Spleen (tissue), 11 donors: ENCODE results near the gene ADGRD1. TPM values are rescaled to one million over a fixed set of nuclear protein-coding genes. Genes with fewer than 3 reads are reported as not detected.

Experiments
- DNase-seq: peaks from one replicate; pipeline ENCODE4 v3.0.0-alpha.2; 2020
- H3K27ac ChIP-seq, 8 donors: fragments of 200-600 bp; sonication (generic) in 7 of 8; 1 replicate in 4 of 8; 2 replicates in 4 of 8; pipeline versions ENCODE4 v1.5.0 to v1.8.0; 2016 to 2021; ENCODE audit warnings: inconsistent platforms in 4 of 8, mild to moderate bottlenecking in 4 of 8, moderate library complexity in 1 of 8
- H3K27me3 ChIP-seq, 7 donors: fragments of 200-600 bp; sonication (generic) in 6 of 7; replicated peaks in 1 of 7; 1 replicate in 4 of 7; 2 replicates in 3 of 7; pipeline versions ENCODE4 v1.5.0 to v1.8.0; 2016 to 2021; ENCODE audit warnings: inconsistent platforms in 3 of 7, mild to moderate bottlenecking in 1 of 7
- H3K36me3 ChIP-seq, 6 donors: fragments of 200-600 bp; sonication (generic) in 5 of 6; 1 replicate in 4 of 6; 2 replicates in 2 of 6; pipeline versions ENCODE4 v1.5.0 to v1.8.0; 2016 to 2021; ENCODE audit warnings: inconsistent platforms in 2 of 6
- H3K4me1 ChIP-seq, 6 donors: fragments of 200-600 bp; sonication (generic) in 5 of 6; 1 replicate in 3 of 6; 2 replicates in 3 of 6; pipeline versions ENCODE4 v1.5.0 to v1.8.0; 2016 to 2021; ENCODE audit warnings: inconsistent platforms in 3 of 6
- H3K4me3 ChIP-seq, 8 donors: fragments of 200-600 bp; sonication (generic) in 7 of 8; 1 replicate in 4 of 8; 2 replicates in 4 of 8; pipeline versions ENCODE4 v1.5.0 to v1.8.0; 2016 to 2021; ENCODE audit warnings: inconsistent platforms in 4 of 8, mild to moderate bottlenecking in 4 of 8, moderate library complexity in 2 of 8
- H3K9me3 ChIP-seq, 8 donors: fragments of 200-600 bp; sonication (generic) in 7 of 8; 1 replicate in 4 of 8; 2 replicates in 4 of 8; pipeline versions ENCODE4 v1.5.0 to v1.8.0; 2016 to 2021; ENCODE audit warnings: inconsistent platforms in 4 of 8
- POLR2A ChIP-seq, 3 donors: fragments of 450-650 bp; IDR thresholded peaks; one replicate each; pipeline ENCODE4 v1.5.1; 2017; ENCODE audit warnings: antibody characterized with exemption in 3 of 3, mild to moderate bottlenecking in 1 of 3
- POLR2AphosphoS5 ChIP-seq, 3 donors: sonication (generic); formaldehyde crosslinking; IDR thresholded peaks; one replicate each; pipeline ENCODE4 v1.5.1; 2017; ENCODE audit warnings: antibody characterized with exemption in 3 of 3
- WGBS, 5 donors: extraction: QIAGEN DNeasy Blood & Tissue Kit in 3 of 5; methylation state at CpG; one replicate each; pipeline versions ENCODE4 v1.1.5 to v1.1.7; 2013 to 2018; 5-methylcytosine and 5-hydroxymethylcytosine counted together
- intact Hi-C: fragments of 100-400 bp; cut with DNase I; formaldehyde crosslinking; loops from one replicate; pipeline ENCODE4 v1.15.0; 2023; ENCODE audit warnings: low total_unique reads
- polyA plus RNA-seq, 3 donors: library from polyadenylated mRNA; stranded (reverse); fragments of 200-250 nt; gene quantifications; one replicate each; pipeline ENCODE4 v1.2.1, GENCODE V29; 2013
- total RNA-seq, 7 donors: library from RNA; depleted of rRNA in 3 of 7; stranded (reverse); fragments of >200 nt in 3 of 7; fragmentation: NEBNext Ultra II Directional in 4 of 7; extraction: Animal tissue kit (Norgen Biotek cat#: 25700) in 4 of 7; gene quantifications; one replicate each; pipeline versions ENCODE4 v1.1.0 to v1.2.1, GENCODE V29; 2016 to 2021
- TF ChIP-seq, protein P1 (sequence below), 11 experiments: fragments of 200-600 bp in 7 of 11; fragments of 450-650 bp in 4 of 11; sonication (generic) in 4 of 11; IDR thresholded peaks in 8 of 11; conservative IDR thresholded peaks in 3 of 11; 1 replicate in 7 of 11; 2 replicates in 4 of 11; pipeline versions ENCODE4 v1.4.0 to v1.8.0; 2016 to 2021; ENCODE audit warnings: antibody characterized with exemption in 11 of 11, inconsistent platforms in 4 of 11, mild to moderate bottlenecking in 1 of 11
- donor health status: healthy with polysubstance abuse.
- donor health status: DM: no; HTN: no; CAD: no; lungs with moderate emphysema.
- donor health status: DM: no; HTN: no; CAD: no.
- donor health status: Bipolar disorder and iron deficiency.
- donor health status: healthy.
- donor health status: DM: no; HTN: no; CAD: no.
- donor health status: DM: yes; HTN: yes; CAD: no.

ADGRD1 gene
- total and polyA plus RNA-seq, 10 donors = 0.89 to 9.7 (median 4.8) TPM

DNA sequence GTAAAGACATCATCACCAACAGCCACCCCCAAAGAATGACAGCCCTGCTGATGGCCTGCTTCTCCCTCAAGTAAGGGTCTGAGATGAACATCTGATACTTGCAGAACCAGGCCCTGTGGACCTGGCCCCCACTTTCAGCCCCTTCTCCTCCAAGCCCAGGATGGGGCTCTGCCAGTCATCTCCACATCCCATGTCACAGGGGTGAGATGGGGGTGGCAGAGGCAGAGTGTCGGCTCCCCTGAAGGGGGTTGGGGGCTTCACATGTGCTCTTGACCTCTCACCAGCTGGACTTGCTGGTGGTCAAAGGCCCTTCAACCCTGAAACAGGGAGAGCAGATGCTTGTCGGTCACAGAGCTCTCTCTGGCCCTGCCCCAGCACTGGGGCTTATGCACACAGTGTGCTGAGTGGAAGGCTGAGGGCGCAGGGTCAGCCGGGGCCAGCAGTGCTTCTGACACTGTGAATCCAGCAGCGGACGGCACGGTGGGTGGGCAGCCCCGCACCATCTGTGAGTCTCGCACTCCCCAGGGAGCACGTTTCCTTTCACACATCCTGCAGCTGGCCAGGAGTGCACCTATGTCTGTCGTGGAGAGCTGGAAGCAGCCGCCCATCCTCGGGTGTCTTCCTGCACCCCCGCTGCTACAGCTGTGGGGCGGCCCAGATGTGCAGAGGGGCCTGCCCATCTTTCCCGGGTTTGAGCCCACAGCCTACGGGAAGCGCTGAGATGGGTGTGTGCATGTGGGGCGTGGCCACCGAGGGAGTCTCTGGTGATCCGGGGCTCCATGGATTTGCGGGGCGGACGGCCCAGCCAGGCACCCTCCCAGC, 94.3 kb downstream of the ADGRD1 start:
- Histone ChIP-seq H3K36me3 (no peaks in the 10 kb centered on the region), H3K4me3 (no peak overlapping the region), H3K27me3 (peaks cover 0 to 25% (median 0%) of the 10 kb centered on the region in 7 donors), H3K9me3 (no peaks in the 10 kb centered on the region), H3K4me1 (no peaks in the 10 kb centered on the region), H3K27ac (no peak overlapping the region)
- 52 to 70% (median 63%) methylated on average over 18 to 24 of the region's 24 CpGs for WGBS, 5 donors
- intact Hi-C loops = no loop called here
- DNase-seq = peak; percentile 68
- TF ChIP-seq, protein P1, sequence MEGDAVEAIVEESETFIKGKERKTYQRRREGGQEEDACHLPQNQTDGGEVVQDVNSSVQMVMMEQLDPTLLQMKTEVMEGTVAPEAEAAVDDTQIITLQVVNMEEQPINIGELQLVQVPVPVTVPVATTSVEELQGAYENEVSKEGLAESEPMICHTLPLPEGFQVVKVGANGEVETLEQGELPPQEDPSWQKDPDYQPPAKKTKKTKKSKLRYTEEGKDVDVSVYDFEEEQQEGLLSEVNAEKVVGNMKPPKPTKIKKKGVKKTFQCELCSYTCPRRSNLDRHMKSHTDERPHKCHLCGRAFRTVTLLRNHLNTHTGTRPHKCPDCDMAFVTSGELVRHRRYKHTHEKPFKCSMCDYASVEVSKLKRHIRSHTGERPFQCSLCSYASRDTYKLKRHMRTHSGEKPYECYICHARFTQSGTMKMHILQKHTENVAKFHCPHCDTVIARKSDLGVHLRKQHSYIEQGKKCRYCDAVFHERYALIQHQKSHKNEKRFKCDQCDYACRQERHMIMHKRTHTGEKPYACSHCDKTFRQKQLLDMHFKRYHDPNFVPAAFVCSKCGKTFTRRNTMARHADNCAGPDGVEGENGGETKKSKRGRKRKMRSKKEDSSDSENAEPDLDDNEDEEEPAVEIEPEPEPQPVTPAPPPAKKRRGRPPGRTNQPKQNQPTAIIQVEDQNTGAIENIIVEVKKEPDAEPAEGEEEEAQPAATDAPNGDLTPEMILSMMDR (IDR thresholded peaks at IDR 0.05 in 8 of 11, conservative IDR thresholded peaks at IDR 0.05 in 3 of 11) = no peak
- TF ChIP-seq POLR2AphosphoS5 (IDR thresholded peaks at IDR 0.05) = no peak
- TF ChIP-seq POLR2A (IDR thresholded peaks at IDR 0.05) = no peak

DNA sequence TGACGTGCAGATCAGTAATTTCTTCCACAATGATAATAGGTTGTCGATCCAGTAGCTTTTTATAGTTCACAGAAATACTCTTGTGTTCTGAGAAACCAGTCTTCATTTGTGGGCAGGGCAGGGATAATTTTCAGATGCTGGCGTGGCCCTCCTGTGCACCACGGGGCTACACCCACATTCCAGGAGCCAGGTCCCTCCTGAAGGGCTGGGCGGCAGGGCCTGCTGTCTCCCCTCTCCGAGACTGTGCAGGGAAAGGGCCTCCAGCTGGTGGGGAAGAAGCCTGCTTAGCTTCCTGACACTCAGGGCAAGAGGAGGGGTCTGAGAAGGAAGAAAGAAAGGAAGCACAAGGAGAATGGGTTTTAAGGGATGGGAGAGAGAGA, 94.9 kb downstream of the ADGRD1 start:
- H3K4me3 ChIP-seq = no peak overlapping the region
- H3K27me3 ChIP-seq = peaks cover 0 to 21% (median 0%) of the 10 kb centered on the region in 7 donors
- intact Hi-C loops = no loop called here
- no peak overlapping the region for H3K27ac ChIP-seq
- TF ChIP-seq, protein P1 (IDR thresholded peaks at IDR 0.05 in 8 of 11, conservative IDR thresholded peaks at IDR 0.05 in 3 of 11) = no peak
- TF ChIP-seq POLR2A (IDR thresholded peaks at IDR 0.05) (no peak), POLR2AphosphoS5 (IDR thresholded peaks at IDR 0.05) (no peak)
- DNase-seq = peak; percentile 22
- no peaks in the 10 kb centered on the region for H3K36me3 ChIP-seq
- H3K9me3 ChIP-seq = no peaks in the 10 kb centered on the region
- 69 to 78% (median 74%) methylated on average over 6 of the region's 6 CpGs for WGBS, 5 donors
- no peaks in the 10 kb centered on the region for H3K4me1 ChIP-seq

DNA sequence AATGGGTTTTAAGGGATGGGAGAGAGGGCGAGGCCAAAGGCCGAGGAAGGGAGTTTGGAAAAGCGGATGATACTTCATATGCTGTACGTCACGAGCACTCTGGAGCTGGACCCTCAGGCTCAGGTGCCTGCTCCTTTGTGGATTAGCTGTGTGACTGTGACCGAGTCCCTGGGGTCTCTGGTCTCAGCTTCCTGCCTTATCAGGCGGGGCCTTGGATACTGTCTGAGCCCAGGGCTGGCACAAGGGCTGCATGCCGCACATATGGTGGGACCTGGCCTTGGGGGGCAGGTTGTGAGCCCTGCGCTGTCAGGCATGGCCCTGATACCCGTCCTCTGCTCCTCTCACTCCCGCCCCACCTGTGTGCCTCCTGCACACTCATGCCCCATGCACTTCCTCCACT, 95.3 kb downstream of the ADGRD1 start:
- H3K4me1 ChIP-seq = no peaks in the 10 kb centered on the region
- H3K36me3 ChIP-seq = no peaks in the 10 kb centered on the region
- peaks cover 0 to 21% (median 0%) of the 10 kb centered on the region in 7 donors for H3K27me3 ChIP-seq
- TF ChIP-seq, protein P1 (IDR thresholded peaks at IDR 0.05 in 8 of 11, conservative IDR thresholded peaks at IDR 0.05 in 3 of 11) = no peak
- TF ChIP-seq POLR2A (IDR thresholded peaks at IDR 0.05) (no peak), POLR2AphosphoS5 (IDR thresholded peaks at IDR 0.05) (no peak)
- no peak overlapping the region for H3K27ac ChIP-seq
- DNase-seq = peak; percentile 61
- 82 to 94% (median 93%) methylated on average over 11 of the region's 11 CpGs for WGBS, 5 donors
- intact Hi-C loops = no loop called here
- no peak overlapping the region for H3K4me3 ChIP-seq
- H3K9me3 ChIP-seq = no peaks in the 10 kb centered on the region

DNA sequence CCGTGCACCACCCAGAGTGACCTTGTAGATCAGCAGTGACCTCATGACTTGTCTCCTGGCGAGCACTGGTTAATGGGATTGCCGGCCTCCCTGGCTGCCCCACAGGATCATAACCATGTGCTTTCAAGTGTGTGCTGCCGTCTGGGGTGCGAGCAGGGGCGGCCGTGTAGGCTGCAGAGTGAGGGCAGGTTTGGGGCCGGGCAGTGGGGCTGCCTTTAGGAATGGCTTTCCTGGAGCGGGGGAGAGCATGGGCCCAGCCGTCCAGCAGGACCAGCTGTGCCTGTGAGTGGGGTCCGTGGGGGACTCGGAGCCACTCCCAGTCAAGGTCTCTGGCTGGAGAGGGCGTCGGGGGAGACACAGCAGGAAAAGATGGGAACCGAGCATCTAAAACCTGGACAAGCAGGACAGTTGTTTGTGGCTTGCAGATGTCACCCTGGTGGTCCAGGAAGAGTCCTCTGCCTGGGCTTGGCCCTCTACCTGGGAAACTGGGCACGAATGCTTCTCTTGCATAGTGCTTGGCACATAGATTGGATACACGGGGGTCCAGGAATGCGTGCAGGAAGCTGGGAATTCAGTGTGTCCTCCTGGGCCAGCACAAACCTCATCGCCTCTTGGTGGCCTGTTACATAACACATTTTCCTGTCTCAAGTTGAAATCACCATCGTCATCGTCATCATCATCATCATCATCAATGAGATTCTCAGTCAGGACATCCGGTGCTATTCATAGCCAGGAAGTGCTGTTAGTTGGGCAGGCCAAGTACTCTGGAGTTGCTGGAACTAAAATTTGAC, 96.0 kb downstream of the ADGRD1 start:
- H3K27ac ChIP-seq = no peak overlapping the region
- intact Hi-C loops = no loop called here
- no peak for TF ChIP-seq POLR2A (IDR thresholded peaks at IDR 0.05)
- TF ChIP-seq, protein P1 (IDR thresholded peaks at IDR 0.05 in 8 of 11, conservative IDR thresholded peaks at IDR 0.05 in 3 of 11) = no peak
- TF ChIP-seq POLR2AphosphoS5 (IDR thresholded peaks at IDR 0.05) = no peak
- DNase-seq = peak; percentile 54
- H3K27me3 ChIP-seq = peaks cover 0 to 26% (median 0%) of the 10 kb centered on the region in 7 donors
- 68 to 76% (median 73%) methylated on average over 21 to 22 of the region's 22 CpGs for WGBS, 5 donors
- H3K36me3 ChIP-seq = no peaks in the 10 kb centered on the region
- no peaks in the 10 kb centered on the region for H3K4me1 ChIP-seq
- H3K9me3 ChIP-seq = no peaks in the 10 kb centered on the region
- no peak overlapping the region for H3K4me3 ChIP-seq
